Stomach smooth muscle (tissue), 2 donors: ENCODE data around the gene SKIC8.

Source experiments
- H3K27ac ChIP-seq: one replicate; pipeline ENCODE4 v1.7.0; 2013; ENCODE audit warnings: mild to moderate bottlenecking, low read length, inconsistent platforms
- H3K27me3 ChIP-seq, 2 donors: one replicate each; pipeline ENCODE4 v1.7.0; 2013; ENCODE audit warnings: low read length in 2 of 2; ENCODE audit not compliant: insufficient read depth in 2 of 2, control insufficient read depth in 1 of 2
- H3K36me3 ChIP-seq, 2 donors: one replicate each; pipeline ENCODE4 v1.7.0; 2013; ENCODE audit warnings: low read length in 2 of 2; ENCODE audit not compliant: control insufficient read depth in 2 of 2, insufficient read depth in 2 of 2
- H3K4me1 ChIP-seq: one replicate; pipeline ENCODE4 v1.7.0; 2013; ENCODE audit warnings: low read length; ENCODE audit not compliant: control insufficient read depth, insufficient read depth
- H3K4me3 ChIP-seq, 2 donors: one replicate each; pipeline ENCODE4 v1.7.0; 2013; ENCODE audit warnings: low read length in 2 of 2
- H3K9ac ChIP-seq, 2 donors: one replicate each; pipeline ENCODE4 v1.7.0; 2013; ENCODE audit warnings: low read length in 2 of 2, mild to moderate bottlenecking in 1 of 2
- H3K9me3 ChIP-seq, 2 donors: one replicate each; pipeline ENCODE4 v1.7.0; 2013; ENCODE audit warnings: low read length in 2 of 2; ENCODE audit not compliant: control insufficient read depth in 2 of 2
- donor health status: healthy.
- donor health status: Pancreatic carcinoma.

SKIC8 gene

DNA sequence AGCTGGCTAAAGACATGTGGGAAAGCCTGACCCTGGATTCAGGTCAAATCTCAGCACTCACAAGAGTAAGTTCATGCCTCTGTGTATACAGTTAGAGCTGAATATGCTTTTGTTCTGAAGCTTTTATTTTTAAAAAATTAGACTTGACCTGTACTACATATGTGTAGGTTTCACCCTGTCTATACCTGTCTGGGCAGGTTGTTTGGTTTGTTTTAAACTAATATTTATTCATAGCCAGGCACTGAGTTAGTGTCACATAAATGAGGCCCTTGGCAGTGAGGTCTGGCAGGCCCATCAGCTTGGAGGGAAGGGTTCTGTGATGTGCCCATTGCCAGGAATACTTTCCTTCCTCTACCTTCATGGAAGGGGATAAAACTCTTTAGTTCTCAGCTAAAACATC lies 33.2 kb downstream of the SKIC8 start:
- H3K27me3 ChIP-seq: peaks cover 0 to 2% of the 10 kb centered on the region in 2 donors
- peak overlapping the region; percentile 9 to 80 for H3K4me3 ChIP-seq
- H3K9ac ChIP-seq: peak overlapping the region; percentile 3 to 22
- H3K4me1 ChIP-seq: peaks cover 39% of the 10 kb centered on the region
- H3K36me3 ChIP-seq: no peaks in the 10 kb centered on the region
- H3K9me3 ChIP-seq: no peaks in the 10 kb centered on the region
- peak overlapping the region; percentile 62 for H3K27ac ChIP-seq

DNA sequence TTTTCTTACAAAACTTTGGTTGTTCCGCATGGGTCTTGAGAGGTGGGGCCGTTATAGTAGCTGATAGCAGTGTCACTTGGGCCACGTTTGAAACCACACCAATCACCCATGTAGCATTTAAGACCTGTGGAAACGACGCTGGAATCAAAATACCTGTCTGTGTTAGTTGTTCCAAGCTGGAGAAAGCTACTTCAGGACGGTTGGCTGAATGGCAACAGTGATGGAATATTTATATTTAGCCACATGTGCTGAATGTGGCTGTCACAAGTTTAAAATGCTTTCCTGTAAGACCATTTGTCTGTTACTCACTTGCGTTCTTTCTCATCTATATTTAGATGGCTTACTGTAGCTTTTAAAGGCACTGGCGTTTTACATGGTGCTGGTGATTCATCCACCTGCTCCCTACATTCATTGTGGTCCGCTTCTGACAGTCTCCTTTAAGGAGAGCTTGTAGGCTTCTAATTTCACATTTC lies 33.6 kb downstream of the SKIC8 start:
- Histone ChIP-seq H3K4me1 (peaks cover 39% of the 10 kb centered on the region), H3K27me3 (peaks cover 0 to 2% of the 10 kb centered on the region in 2 donors), H3K9ac (peak overlapping the region; percentile 18 to 80), H3K9me3 (no peaks in the 10 kb centered on the region), H3K36me3 (no peaks in the 10 kb centered on the region), H3K27ac (peak overlapping the region; percentile 62), H3K4me3 (peak overlapping the region; percentile 58 to 80)

DNA sequence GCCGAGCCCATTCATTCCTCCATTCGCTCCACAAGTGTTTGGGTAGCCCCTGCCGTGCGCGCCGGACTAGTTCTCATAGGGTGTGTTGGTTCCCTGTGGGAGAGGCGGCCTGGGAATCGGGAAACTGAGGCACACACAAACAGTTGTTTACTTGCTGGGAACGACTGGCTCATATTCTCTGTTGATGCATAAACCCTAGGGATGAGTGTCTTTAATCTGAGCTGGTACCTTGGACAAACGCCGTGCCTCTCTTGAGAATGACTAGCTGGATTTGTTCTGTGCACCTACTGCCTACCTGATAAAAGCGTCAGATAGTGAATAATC lies 34.3 kb downstream of the SKIC8 start:
- H3K27me3 ChIP-seq: peaks cover 0 to 2% of the 10 kb centered on the region in 2 donors
- H3K36me3 ChIP-seq: no peaks in the 10 kb centered on the region
- peaks cover 39% of the 10 kb centered on the region for H3K4me1 ChIP-seq
- H3K9ac ChIP-seq: peak overlapping the region; percentile 67 to 80
- H3K4me3 ChIP-seq: peak overlapping the region; percentile 58 to 80
- no peaks in the 10 kb centered on the region for H3K9me3 ChIP-seq
- peak overlapping the region; percentile 62 for H3K27ac ChIP-seq

GRCh38 chr15:78264304-78265136 lies 34.9 kb downstream of the SKIC8 start, which contains the start of gene DNAJA4:
TSS of gene DNAJA4 (plus strand) at chr15:78264562. CDS start at chr15:78264764, 202 bp downstream.
- peak within 1 kb of the TSS; percentile 58 to 80 for H3K4me3 ChIP-seq

GRCh38 chr15:78263907-78264303 lies 35.5 kb downstream of the SKIC8 start:
- Histone ChIP-seq H3K9me3 (no peaks in the 10 kb centered on the region), H3K4me3 (peak overlapping the region; percentile 37 to 67), H3K36me3 (no peaks in the 10 kb centered on the region), H3K4me1 (peaks cover 38% of the 10 kb centered on the region), H3K27ac (no peak overlapping the region), H3K9ac (peak overlapping the region; percentile 55 to 59), H3K27me3 (peaks cover 0 to under 1% of the 10 kb centered on the region in 2 donors)

More at GRCh38 chr15:78264304-78265136, 34.9 kb downstream of the SKIC8 start, which contains the start of gene DNAJA4:
- H3K9me3 ChIP-seq: no peaks in the 10 kb centered on the region
- peaks cover 0 to 2% of the 10 kb centered on the region in 2 donors for H3K27me3 ChIP-seq
- no peaks in the 10 kb centered on the region for H3K36me3 ChIP-seq
- H3K9ac ChIP-seq: peak within 1 kb of the TSS; percentile 67 to 80
- H3K4me1 ChIP-seq: peaks cover 39% of the 10 kb centered on the region
- peak within 1 kb of the TSS; percentile 62 for H3K27ac ChIP-seq

GRCh38 chr15:78263351-78263781 lies 36.0 kb downstream of the SKIC8 start:
- Histone ChIP-seq H3K4me1 (peaks cover 34% of the 10 kb centered on the region), H3K9me3 (no peaks in the 10 kb centered on the region), H3K9ac (no peak overlapping the region), H3K27me3 (no peaks in the 10 kb centered on the region), H3K4me3 (no peak overlapping the region), H3K27ac (no peak overlapping the region), H3K36me3 (no peaks in the 10 kb centered on the region)

- H3K27ac ChIP-seq: no peak overlapping the region
- no peak overlapping the region for H3K9ac ChIP-seq
- H3K36me3 ChIP-seq: no peaks in the 10 kb centered on the region
These were observed 38.3 kb downstream of the SKIC8 start for GRCh38 chr15:78261062-78261461.

DNA sequence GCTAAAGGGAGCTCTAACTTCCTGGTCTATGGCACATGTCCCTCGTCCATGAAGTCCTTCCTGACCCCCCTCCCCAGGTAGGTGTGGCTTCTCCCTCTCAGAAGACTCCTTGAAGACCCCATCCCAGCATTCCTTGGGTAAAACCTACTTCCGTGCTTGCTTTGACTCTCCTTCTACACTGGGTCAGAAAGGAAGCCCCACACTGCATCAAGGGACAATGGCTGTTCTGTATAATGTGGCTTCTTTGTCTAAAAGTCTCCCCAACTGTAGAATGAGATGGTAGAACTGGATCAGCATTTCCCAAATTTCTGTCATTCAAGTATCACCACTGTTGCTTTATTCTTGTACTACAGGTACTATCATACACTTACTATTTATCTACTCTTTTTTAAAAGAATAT lies 38.9 kb downstream of the SKIC8 start:
- Histone ChIP-seq H3K4me1 (peaks cover 15% of the 10 kb centered on the region), H3K9ac (no peak overlapping the region), H3K36me3 (no peaks in the 10 kb centered on the region), H3K27me3 (no peaks in the 10 kb centered on the region), H3K4me3 (no peak overlapping the region), H3K9me3 (no peaks in the 10 kb centered on the region), H3K27ac (no peak overlapping the region)

More at GRCh38 chr15:78261062-78261461, 38.3 kb downstream of the SKIC8 start:
- Histone ChIP-seq H3K4me3 (no peak overlapping the region), H3K4me1 (peaks cover 20% of the 10 kb centered on the region), H3K9me3 (no peaks in the 10 kb centered on the region), H3K27me3 (no peaks in the 10 kb centered on the region)

GRCh38 chr15:78259232-78259631 lies 40.2 kb downstream of the SKIC8 start:
- no peak overlapping the region for H3K27ac ChIP-seq

DNA sequence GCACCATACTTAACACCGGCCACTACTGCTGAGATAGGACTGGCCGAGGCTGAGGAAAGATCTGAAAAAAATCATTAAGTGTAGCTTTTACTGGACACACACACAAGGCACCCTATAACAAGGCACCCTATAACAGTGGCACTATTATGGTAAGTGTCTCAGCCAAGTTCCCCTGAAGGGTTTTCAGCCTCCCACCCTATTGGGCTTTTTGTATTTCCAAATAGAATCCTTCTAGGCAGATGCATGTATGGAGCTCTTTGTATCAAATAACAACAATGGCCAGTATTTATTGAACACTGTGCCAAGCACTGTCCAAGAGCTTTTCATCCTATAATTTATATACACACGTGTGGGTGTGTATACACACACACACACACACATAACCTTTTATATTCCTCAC lies 41.7 kb downstream of the SKIC8 start:
- H3K9me3 ChIP-seq: no peaks in the 10 kb centered on the region
- H3K4me1 ChIP-seq: no peaks in the 10 kb centered on the region
- H3K27me3 ChIP-seq: no peaks in the 10 kb centered on the region
- H3K4me3 ChIP-seq: no peak overlapping the region
- no peak overlapping the region for H3K27ac ChIP-seq
- no peak overlapping the region for H3K9ac ChIP-seq
- H3K36me3 ChIP-seq: no peaks in the 10 kb centered on the region

More at GRCh38 chr15:78259232-78259631, 40.2 kb downstream of the SKIC8 start:
- no peak overlapping the region for H3K4me3 ChIP-seq
- H3K36me3 ChIP-seq: no peaks in the 10 kb centered on the region
- H3K9ac ChIP-seq: no peak overlapping the region
- H3K4me1 ChIP-seq: peaks cover 4% of the 10 kb centered on the region
- H3K9me3 ChIP-seq: no peaks in the 10 kb centered on the region
- no peaks in the 10 kb centered on the region for H3K27me3 ChIP-seq

DNA sequence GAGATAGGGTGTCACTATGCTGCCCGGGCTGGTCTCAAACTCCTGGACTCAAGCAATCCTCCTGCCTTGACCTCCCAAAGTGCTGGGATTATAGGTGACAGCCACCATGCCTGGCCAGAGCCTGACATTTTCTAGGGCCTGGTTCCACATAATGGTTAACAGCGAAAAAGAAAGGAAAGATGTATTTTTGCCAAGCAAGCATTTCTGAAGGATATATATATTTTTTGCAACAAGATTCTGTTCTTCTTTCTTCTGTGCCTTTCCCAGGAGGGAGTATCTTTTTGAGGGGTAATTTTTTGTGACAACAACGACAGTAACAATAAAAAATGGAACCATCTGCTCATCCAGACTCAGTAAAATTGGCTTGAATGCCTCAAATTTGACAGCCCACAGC lies 43.4 kb downstream of the SKIC8 start:
- H3K36me3 ChIP-seq: no peaks in the 10 kb centered on the region
- no peak overlapping the region for H3K4me3 ChIP-seq
- H3K4me1 ChIP-seq: no peaks in the 10 kb centered on the region
- H3K27me3 ChIP-seq: no peaks in the 10 kb centered on the region
- no peaks in the 10 kb centered on the region for H3K9me3 ChIP-seq
- H3K9ac ChIP-seq: no peak overlapping the region
- no peak overlapping the region for H3K27ac ChIP-seq
